HG03196 (cell line): ENCODE results near the gene SHH.

Experiments
- ATAC-seq: cut with Tn5 transposase; IDR thresholded peaks from one replicate; pipeline ENCODE4 v1.9.1; 2021; ENCODE audit not compliant: unreplicated experiment

Gene SHH

DNA sequence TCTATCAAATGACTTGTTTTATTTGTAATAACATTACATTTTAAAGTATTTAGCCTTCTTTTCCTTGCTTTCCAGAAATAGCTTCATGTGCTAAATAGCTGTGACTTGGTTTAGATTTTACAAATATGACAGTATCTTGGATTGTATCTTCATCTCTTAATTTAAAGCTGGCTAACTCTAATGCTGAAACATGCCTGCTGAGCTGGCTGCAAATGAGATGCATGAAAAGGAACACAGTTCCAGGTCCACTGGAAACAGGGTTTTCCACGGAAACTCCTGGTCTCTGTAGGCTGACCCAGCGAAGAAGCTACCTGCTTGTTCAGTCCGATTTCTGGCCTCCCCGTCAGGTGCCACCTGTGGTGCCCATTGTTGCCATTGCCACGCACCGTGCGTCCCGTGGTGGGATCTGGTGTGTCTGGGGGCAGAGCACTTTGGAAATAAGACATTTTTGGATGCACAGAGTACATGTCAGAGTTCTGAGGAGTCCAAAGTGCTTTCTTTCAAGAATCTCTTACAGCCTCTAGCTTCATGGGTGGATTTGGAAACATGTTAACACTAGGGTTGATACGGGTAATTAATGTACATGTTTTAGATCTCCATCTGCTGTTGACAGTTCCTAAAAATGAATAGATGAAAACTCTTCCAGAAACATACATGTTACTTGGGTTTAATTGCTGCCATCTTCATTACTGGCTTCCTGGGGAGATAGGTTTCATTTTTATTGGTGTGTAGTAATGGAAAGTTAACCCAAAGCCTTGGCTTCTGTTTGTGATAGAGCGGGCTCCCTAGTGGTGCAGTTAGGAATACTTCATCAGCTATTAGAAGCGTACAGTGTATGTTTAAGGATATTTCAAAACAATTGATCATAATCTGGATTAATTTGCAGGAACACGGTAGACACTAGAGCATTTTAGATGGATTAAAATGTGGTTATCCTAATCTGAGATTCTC is 45.0 kb downstream of the SHH start:
- no peak for ATAC-seq

GRCh38 chr7:155766386-155766785 is 45.9 kb downstream of the SHH start:
- ATAC-seq, result no peak

GRCh38 chr7:155765458-155765857 is 46.8 kb downstream of the SHH start:
- no peak for ATAC-seq

- ATAC-seq, result peak; percentile 47
Observed at GRCh38 chr7:155764438-155764793, 47.8 kb downstream of the SHH start.

DNA sequence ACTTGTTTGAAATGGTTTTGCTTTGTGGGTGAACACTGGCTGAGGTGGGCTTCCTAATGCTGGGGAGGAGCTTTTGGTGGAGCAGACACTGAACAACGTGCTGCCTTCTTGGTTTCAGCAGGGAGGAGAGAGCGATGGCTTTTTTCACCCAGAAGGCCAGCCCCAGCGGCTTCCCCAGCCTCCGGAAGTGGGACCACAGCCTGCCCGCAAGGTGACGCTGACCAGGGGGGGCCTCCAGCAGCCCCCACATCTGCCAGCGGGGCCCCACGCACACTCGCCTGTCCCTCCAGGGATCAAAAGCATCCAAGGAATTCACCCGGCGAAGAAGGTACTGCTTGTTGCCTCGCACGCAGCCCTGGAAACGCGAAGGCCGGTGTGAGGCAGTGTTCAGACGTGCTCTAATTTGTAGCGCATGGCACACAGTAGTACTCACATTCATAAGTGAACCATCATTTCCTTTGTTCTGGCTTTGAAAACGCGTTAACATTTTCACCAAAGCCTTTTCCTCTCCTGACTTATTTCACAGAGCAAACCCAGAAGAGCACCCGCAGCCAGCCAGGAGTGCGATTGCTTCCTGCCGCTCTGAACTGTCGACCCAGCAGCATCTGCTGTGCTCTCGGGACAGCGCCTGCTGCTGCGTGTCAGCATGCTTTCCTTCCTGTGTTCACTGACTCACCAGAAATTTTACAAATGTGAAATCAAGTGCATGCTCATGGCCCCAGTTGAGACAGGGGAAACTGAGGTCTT is 48.4 kb downstream of the SHH start:
- peak; percentile 60 for ATAC-seq

GRCh38 chr7:155763122-155763521 is 49.1 kb downstream of the SHH start:
- no peak for ATAC-seq

DNA sequence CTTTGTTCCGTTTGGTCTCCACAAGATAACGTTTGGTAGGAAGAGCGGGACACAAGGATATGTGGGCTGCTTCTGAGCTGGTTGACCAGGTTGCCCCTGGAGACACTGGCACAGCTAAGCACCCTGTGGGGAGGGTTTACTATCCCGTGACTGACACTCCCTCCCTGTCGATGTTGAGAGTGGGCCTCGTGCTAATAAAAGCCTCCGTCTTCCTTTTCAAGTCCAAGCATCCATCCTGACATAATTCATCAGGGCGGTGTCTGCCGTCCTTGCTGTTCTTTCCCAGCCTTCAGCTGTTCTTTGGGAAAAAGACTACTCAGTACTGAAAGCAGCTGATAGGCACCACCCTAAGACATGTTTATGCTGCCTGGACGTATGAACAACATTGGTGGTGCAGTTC is 49.6 kb downstream of the SHH start:
- no peak for ATAC-seq

DNA sequence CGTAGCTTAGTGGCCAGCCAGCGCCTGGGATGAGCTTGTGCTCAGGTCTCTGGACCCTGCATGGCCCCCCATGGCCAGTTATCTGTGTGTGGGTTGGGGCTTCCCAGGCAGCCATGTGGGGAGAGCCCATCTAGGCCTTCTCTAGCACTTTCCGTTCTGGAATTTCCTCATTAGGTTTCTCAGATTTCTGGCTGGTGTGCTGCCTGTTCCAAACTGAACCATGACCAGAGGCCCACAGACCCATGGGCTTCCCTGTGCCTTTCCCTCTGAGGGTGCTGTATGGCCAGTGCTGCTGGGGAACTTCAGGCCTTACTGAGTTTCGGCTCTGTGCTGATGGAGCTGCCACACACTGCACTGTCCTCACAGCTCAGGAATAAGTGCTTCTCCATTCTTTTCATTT is 50.2 kb downstream of the SHH start:
- no peak for ATAC-seq

GRCh38 chr7:155761162-155761561 is 51.1 kb downstream of the SHH start:
- no peak for ATAC-seq

DNA sequence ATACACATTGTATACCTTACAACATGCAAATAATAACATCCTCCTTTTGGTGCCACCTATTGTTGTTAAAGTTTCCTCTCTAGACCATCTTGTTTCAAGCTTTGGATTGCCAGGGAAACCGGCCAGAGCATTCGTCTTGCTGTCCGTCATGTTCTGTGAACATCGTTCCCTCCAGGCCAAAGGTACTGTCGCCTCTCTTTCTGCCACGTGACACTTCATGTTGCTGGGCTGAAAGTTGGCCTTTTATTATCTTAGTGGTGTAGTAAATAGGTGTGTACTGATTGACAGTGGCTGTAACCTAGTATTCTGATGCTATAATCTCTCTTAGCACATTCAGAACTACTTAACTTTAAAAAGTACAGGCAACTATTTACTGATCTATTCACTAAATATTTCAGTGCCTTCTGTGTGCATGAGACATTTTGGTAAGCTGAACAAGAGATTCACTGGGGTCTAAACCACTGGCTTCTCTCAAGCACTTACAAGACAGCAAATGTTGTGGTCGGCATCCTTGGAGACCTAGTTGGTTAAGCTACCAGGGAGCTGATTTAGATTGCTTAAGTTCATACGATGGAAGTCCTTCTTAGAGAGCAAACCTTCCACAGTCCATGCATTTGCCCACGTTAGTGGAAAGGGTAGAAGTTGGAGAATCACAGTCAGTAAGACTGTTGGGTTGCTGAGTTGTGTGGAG is 52.4 kb downstream of the SHH start:
- no peak for ATAC-seq

DNA sequence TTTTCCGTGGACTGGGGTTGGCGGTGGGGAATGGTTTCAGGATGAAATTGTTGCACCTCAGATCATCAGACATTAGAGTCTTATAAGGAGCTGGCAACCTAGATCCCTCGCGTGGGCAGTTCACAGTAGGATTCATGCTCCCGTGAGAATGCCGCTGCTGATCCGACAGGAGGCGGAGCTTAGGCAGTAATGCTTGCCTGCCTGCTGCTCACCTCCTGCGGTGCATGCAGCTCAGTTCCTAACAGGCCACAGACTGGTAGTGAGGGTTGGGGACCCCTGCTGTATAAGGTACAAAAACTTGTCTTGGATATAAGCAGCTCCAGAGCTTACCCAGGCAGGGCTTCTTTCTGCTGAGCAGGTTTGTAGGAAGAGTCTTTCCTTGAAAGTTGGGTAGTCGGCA is 53.9 kb downstream of the SHH start:
- no peak for ATAC-seq

DNA sequence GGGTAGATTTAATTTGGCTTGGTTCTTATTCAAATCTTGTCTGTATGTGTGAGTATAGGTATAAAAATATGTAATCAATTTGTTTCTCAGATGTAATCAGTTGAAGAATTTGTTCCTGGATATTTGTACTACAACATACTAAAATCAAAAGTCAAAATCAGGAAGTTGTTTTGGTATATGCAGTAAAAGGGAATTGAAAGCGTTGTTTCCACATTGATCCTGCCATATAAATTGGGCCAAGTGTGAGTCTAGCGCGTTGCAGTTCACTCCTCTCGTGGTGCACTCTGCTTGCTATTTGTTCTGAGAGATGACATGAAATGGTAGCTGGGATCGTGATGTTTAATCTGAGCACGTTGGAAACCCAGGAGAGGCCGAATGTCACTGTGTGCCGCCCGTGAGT is 55.9 kb downstream of the SHH start:
- no peak for ATAC-seq

DNA sequence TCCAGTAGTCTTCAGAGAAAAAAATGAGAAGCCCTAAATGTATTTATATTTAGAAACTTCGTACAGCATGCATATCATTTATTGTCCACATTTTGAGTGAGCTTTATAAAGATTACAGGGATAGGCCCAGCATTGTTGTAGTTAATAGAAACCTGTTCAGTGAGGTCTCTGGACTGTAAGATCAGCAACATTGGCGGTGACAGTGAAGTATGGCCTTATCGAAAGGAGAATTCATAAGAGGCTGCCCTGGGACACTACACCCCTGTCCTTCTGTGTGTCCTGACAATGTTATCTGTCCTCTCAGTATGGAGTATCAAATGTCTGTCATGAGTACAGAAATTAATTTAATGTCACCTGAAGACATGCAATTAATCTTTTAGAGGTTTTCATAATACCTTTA is 57.2 kb downstream of the SHH start:
- no peak for ATAC-seq

- ATAC-seq, result no peak
Observed at GRCh38 chr7:155754165-155754564, 58.1 kb downstream of the SHH start.

GRCh38 chr7:155753446-155753965 is 58.8 kb downstream of the SHH start:
- no peak for ATAC-seq

DNA sequence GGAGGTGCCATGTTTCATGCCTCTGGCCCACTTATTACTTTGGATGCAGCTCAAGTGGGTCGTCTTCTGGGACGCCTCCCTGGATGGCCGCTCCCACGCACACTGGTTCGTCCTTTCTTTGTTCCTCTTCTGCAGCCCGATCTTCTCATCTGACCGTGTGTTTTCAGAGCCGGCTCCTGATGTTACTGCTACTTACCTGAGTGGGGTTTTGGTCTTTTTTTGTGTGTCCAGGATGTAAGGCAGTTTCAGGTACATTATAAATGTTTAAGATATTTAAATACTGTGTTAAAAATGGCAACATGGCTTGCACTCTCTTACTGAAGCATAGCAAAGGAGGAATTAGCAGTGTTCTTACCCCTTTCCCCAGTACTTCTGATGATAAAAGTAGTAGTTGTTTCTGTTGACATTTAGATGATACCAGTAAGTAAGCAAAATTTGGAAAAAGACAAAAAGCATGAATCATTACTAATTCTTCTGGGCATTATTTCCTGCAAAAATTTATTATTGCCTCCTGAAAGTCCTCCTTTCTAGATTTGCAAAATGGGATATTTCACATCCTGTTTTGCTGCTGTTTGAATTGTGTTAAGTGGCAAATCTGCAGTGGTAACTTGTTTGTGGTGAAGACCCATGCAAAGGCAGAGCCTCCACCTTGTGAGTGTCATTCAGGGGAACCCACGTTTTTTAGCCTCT is 59.4 kb downstream of the SHH start:
- no peak for ATAC-seq

- no peak for ATAC-seq
Observed at GRCh38 chr7:155751409-155751808, 60.9 kb downstream of the SHH start.

DNA sequence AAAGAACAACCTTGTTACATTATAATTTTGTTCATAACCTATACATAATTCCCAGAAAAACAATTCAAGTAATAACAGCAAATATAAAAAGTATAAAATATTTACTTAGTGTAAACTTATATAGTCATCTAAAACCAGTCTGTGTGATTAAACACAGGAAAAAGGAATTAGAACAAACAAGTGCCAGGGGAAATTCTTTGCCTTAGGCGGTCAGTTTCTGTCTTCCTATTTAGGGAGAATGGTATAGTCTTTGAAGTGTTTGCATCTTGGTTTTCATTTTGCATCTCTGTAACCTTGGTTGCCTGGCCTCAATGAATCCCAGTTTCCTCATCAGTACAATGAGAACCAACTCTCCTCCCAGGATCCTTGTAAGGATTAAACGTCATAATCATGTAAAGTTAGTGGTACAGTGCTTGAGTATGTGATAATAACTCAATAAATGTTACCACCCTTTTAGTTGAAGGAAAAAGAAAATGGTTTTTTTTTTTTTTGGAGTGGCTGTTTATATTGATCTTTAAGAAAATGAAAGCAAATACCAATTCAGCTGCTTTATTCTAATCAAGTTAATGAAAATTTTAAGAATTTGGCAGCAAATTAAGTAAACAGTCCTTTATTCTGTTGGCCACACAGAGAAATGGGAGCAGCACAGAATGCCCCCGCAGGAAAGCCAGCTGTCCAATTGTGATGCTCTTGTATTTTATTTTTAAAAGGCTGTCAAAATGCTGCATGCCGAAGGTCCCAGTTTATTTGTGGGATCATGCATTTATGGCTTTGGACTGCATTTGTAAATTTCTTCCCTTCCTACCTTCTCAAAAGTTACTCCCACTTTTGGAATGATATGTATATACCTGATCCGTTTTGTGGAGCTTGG is 61.8 kb downstream of the SHH start:
- ATAC-seq, result no peak
